GM21447 (cell line): Measurements from ENCODE around the gene DEPDC7.
A peak's percentile ranks its signal among the peaks of the same experiment; 100 is the strongest.

Experiments
- ATAC-seq: cut with Tn5 transposase; IDR thresholded peaks from one replicate; pipeline ENCODE4 v1.9.1; 2021; ENCODE audit not compliant: unreplicated experiment

Gene DEPDC7

DNA sequence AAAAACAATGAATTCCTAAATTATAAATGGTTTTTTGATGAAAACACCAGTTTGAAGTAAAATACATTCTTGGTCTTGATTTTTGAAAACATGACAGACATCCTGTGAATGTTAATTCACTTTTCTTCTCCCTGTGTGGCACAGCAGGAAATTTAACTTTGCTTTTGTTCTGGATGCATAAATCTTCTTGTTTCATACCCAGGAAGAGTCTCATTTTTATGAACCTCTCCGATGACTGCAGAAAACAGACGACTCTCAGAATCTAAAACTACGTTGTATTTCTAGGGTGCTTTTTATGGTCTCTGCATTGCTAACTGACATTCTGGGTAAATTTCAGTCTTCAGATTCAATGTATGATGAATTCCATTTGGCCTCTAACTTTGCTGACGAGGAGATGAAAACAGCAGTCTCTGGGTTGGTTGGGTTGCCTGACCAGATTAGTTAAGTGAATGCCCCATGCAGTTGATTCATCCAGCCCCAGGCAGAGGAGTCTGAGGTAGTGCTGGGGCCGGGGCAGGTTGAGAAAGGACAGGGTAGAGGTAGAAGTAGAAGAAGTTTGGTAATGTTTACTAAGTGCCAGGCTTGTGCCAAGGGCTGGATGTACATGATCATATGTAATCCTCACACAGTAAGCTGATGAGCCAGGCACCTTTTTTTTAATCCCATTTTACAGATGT is 43.8 kb downstream of the DEPDC7 start:
- ATAC-seq = no peak

DNA sequence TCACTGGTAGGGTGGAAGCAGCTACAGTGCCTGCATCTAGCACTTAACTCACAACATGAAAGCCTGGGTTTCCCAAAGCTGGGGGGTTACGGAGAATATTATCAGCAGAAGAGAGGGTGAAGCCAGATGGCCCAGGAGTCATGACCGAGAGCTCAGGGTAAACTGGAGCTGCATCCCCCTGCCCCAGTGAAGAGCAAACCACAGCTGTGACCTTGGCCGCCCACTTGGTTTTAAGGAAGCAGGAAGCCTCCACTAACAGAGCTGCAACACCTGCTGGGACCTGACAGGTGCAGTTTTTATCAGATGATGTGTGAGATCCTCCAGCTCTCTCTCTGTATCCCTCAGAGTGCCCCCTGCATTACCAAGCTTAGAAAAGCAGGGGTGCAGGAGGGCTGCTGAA is 44.6 kb downstream of the DEPDC7 start:
- ATAC-seq = no peak

- no peak for ATAC-seq
Observed at GRCh38 chr11:33062137-33062536, 46.5 kb downstream of the DEPDC7 start.

GRCh38 chr11:33063326-33063881 is 47.7 kb downstream of the DEPDC7 start:
- peak; percentile 49 for ATAC-seq

DNA sequence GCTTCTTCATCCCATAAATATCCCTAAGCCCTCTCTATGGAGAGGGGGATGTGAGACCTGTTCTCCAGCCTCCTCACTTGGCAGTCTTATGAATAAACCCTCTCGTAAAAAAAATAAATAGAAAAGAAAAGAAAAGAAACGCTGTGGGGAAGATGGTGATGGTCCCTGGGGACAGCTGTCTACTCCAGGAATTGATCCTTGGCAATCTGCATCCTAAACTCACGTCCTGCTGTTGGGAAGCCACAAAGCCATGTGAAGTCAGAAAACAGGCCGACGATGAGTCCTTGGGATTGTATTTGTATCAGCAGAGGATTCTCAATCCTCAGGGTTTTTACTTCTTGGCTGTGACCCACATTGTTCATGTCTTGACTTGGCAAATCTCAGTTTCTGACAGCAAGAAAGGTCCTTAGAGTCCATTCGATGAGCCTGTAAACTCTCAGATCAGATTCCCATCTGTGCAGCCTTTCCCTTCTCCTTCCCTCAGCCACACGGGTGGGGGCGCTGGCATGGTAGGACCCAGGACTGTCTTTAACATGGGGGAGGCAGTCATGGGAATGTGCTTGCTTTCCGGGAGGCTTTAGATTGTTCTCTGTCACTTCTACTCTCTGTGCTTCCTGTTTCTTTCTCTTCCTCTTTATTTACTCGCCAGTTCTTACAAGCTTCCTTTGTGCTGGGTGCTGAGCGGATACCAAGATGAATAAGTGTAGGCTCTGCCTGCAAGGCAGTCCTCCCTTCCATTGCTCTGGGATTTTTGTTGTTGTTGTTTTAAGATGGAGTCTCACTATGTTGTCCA is 48.6 kb downstream of the DEPDC7 start:
- no peak for ATAC-seq

DNA sequence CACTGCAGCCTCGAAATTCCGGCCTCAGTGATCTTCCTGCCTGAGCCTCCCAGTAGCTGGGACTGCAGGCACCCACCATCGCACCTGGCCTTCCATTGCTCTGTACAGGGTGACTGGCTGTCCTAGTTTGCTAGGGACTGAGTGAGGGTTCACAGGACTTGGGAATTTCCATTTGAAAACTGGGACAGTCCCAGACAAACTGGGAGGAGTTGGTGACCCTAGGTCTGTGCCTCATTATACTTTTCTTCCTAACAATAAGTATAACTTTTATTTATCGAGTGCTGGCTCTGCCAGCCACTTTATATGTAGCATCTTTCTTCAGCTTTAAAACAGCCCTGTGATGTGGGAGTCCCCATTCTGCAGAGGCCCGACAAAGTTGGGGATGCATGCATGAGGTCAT is 49.2 kb downstream of the DEPDC7 start:
- no peak for ATAC-seq

- peak; percentile 44 for ATAC-seq
Observed at GRCh38 chr11:33065445-33066178, 49.9 kb downstream of the DEPDC7 start.

DNA sequence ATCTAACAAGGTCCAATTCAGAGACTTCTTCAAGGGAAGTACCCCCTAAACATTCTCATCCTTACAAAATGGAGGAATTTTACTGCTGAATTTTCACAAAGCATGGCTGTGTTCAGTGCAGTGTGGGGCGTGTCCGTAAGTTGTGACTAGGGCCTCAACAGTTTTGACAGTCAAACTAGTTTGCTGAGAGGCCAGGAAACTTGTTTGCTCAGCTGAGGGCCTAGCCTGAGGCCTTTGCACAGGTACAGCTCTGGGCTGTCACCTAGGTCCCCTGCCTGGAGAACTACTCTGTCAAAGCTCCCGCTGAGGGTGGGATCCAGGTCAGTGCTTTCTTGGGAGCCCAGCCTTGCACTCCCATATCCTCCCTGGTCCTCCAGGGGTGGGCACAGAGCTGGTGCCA is 51.6 kb downstream of the DEPDC7 start:
- ATAC-seq = no peak

GRCh38 chr11:33068611-33069340 is 53.1 kb downstream of the DEPDC7 start:
- ATAC-seq = no peak

- ATAC-seq = no peak
Observed at GRCh38 chr11:33072465-33072864, 56.8 kb downstream of the DEPDC7 start.
